ENCODE data around the gene KRT36. TPM values are rescaled to one million over a fixed set of nuclear protein-coding genes. Genes with fewer than 3 reads are reported as not detected.

KRT36 gene
- total RNA-seq, 1 experiment from 2014 or later, result not detected

- H3K27me3 Mint-ChIP-seq (ENCODE audit: insufficient read depth, unreplicated experiment), result no peaks in the 10 kb centered on the region
- H3K27ac Mint-ChIP-seq (ENCODE audit: low read depth, unreplicated experiment), result peak overlapping the region; percentile 88
- no peak for TF ChIP-seq CTCF (IDR thresholded peaks at IDR 0.05; ENCODE audit: unreplicated experiment)
- POLR2A ChIA-PET, result interaction anchor here (0.6 to 7.2 kb wide), 8 partner anchors 8 to 385 kb away, joined by 3 to 83 read pairs (median 6); no protein-coding TSS in a partner anchor
- DNase-seq (ENCODE audit: unreplicated experiment), result peak; percentile 50
- H3K9me3 Mint-ChIP-seq (ENCODE audit: unreplicated experiment), result no peaks in the 10 kb centered on the region
- peaks cover 48% of the 10 kb centered on the region for H3K4me1 Mint-ChIP-seq (ENCODE audit: insufficient read depth, unreplicated experiment)
- BruUV-seq (replicated peaks), result no TSS peak
- H3K4me3 Mint-ChIP-seq (ENCODE audit: unreplicated experiment), result no peak overlapping the region
- H3K36me3 Mint-ChIP-seq (ENCODE audit: insufficient read depth, unreplicated experiment), result peaks cover 13% of the 10 kb centered on the region
- intact Hi-C loops (cut with micrococcal nuclease), result no loop called here
- CTCF ChIA-PET, result interaction anchor here (0.6 to 7.6 kb wide), 3 partner anchors 26 to 200 kb away, joined by 3 to 80 read pairs (median 3); no protein-coding TSS in a partner anchor
These were observed 32.9 kb upstream of the KRT36 start for GRCh38 chr17:41522301-41523224.

GRCh38 chr17:41521574-41522261, 32.0 kb upstream of the KRT36 start:
- Mint-ChIP-seq H3K27ac (ENCODE audit: low read depth, unreplicated experiment) (peak overlapping the region; percentile 88), H3K9me3 (ENCODE audit: unreplicated experiment) (no peaks in the 10 kb centered on the region), H3K27me3 (ENCODE audit: insufficient read depth, unreplicated experiment) (no peaks in the 10 kb centered on the region), H3K4me3 (ENCODE audit: unreplicated experiment) (peak overlapping the region; percentile 49), H3K4me1 (ENCODE audit: insufficient read depth, unreplicated experiment) (peaks cover 55% of the 10 kb centered on the region), H3K36me3 (ENCODE audit: insufficient read depth, unreplicated experiment) (peaks cover 20% of the 10 kb centered on the region)
- no peak for TF ChIP-seq CTCF (IDR thresholded peaks at IDR 0.05; ENCODE audit: unreplicated experiment)
- intact Hi-C loops (cut with micrococcal nuclease), result no loop called here
- DNase-seq (ENCODE audit: unreplicated experiment), result peak; percentile 87
- ChIA-PET POLR2A (interaction anchor here (0.6 to 7.2 kb wide), 13 partner anchors 8 to 974 kb away, joined by 3 to 83 read pairs (median 6); partner anchors contain the start of gene KRT17), CTCF (interaction anchor here (0.6 to 7.6 kb wide), 5 partner anchors 10 to 199 kb away, joined by 3 to 80 read pairs (median 3); no protein-coding TSS in a partner anchor)
- BruUV-seq (replicated peaks), result no TSS peak

DNA sequence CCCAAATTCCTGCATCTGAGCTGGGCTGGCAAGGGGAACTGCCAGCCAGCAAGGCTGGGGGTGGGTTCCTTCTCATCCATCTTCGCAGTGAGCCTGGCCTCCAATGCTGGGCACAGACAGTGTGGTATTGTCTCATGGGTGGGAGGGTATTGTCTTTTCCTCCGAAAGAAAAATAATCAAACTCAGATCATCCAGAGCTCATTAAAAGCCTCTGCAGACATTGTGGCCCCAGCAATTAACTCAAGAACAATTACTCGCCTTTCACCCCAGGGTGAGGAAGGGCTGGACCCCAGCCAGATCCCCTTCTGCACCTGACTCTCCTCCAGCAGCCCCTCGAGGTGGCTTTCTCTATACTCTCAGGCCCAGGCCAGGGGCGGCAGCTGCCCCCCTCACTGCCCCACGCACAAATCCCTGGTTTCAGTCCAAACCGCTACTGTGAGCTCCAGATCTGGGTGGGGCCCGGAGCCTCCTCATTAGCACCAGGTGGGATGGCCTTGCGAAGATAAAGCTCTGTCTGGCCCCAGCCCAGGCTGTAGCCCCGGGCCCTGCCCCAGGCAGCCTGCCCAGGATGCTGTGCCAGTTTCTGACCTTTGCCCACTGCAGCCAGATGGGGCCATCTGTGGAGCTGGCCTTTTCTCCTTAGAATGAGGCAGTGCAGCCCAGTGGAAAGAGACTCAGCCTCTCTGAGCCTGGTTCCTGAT, 31.3 kb upstream of the KRT36 start:
- H3K9me3 Mint-ChIP-seq (ENCODE audit: unreplicated experiment), result no peaks in the 10 kb centered on the region
- TSS peak; percentile 47 for BruUV-seq (replicated peaks)
- H3K4me1 Mint-ChIP-seq (ENCODE audit: insufficient read depth, unreplicated experiment), result peaks cover 55% of the 10 kb centered on the region
- H3K36me3 Mint-ChIP-seq (ENCODE audit: insufficient read depth, unreplicated experiment), result peaks cover 23% of the 10 kb centered on the region
- intact Hi-C loops (cut with micrococcal nuclease), result no loop called here
- peak overlapping the region; percentile 88 for H3K27ac Mint-ChIP-seq (ENCODE audit: low read depth, unreplicated experiment)
- H3K27me3 Mint-ChIP-seq (ENCODE audit: insufficient read depth, unreplicated experiment), result no peaks in the 10 kb centered on the region
- POLR2A ChIA-PET, result interaction anchor here (0.6 to 7.2 kb wide), 13 partner anchors 9 to 760 kb away, joined by 3 to 83 read pairs (median 6); partner anchors contain the start of gene KRT17
- DNase-seq (ENCODE audit: unreplicated experiment), result peak; percentile 55
- CTCF ChIA-PET, result interaction anchor here (0.6 to 7.6 kb wide), 7 partner anchors 11 to 1046 kb away, joined by 3 to 80 read pairs (median 3); partner anchors contain the start of gene MLX
- no peak for TF ChIP-seq CTCF (IDR thresholded peaks at IDR 0.05; ENCODE audit: unreplicated experiment)
- peak overlapping the region; percentile 49 for H3K4me3 Mint-ChIP-seq (ENCODE audit: unreplicated experiment)
